K562 (cell line): ENCODE results near the gene NTN1. TPM values are rescaled to one million over a fixed set of nuclear protein-coding genes. Genes with fewer than 3 reads are reported as not detected.

Experiments
- CTCF ChIP-seq, 3 experiments: IDR thresholded peaks in 2 of 3; conservative IDR thresholded peaks in 1 of 3; 2 replicates each; pipeline ENCODE4 v1.5.1; 2011 to 2012; ENCODE audit warnings: low read length in 3 of 3, mild to moderate bottlenecking in 3 of 3, control low read depth in 2 of 3, improper control_type of control experiment in 1 of 3, inconsistent platforms in 1 of 3, low read depth in 1 of 3, mixed read lengths in 1 of 3, moderate library complexity in 1 of 3; ENCODE audit not compliant: insufficient read depth in 2 of 3
- MAZ ChIP-seq, 2 experiments: fragments of 450-650 bp in 1 of 2; sonication (generic) in 1 of 2; formaldehyde crosslinking; IDR thresholded peaks in 1 of 2; conservative IDR thresholded peaks in 1 of 2; 2 replicates each; pipeline versions ENCODE4 v1.4.0 to v1.5.0; 2020; ENCODE audit warnings: mild to moderate bottlenecking in 1 of 2, missing genetic modification reagents in 1 of 2
- MEF2D ChIP-seq: conservative IDR thresholded peaks from 2 replicates; pipeline ENCODE4 v1.6.1; 2016; ENCODE audit warnings: low read depth, missing genetic modification characterization, missing compliant biosample characterization
- REST ChIP-seq, 2 experiments: fragments of 450-650 bp; formaldehyde crosslinking in 1 of 2; IDR thresholded peaks; 2 replicates each; pipeline versions ENCODE4 v1.4.0 to v1.6.1; 2014 to 2020; ENCODE audit warnings: mild to moderate bottlenecking in 2 of 2, borderline replicate concordance in 1 of 2, low read depth in 1 of 2
- ZNF347 ChIP-seq: fragments of 450-650 bp; formaldehyde crosslinking; IDR thresholded peaks from 2 replicates; pipeline ENCODE4 v1.4.0; 2020; ENCODE audit warnings: low read depth, mild to moderate bottlenecking, moderate library complexity
- polyA plus RNA-seq, 8 experiments: library from polyadenylated mRNA; depleted of rRNA in 4 of 8; stranded (reverse) in 5 of 8; unstranded in 3 of 8; fragments of >200 nt; fragmentation: Nextera tagmentation in 2 of 8; fragmentation: Illumina TruSeq in 1 of 8; extraction: Ambion mirVana in 2 of 8; extraction: Trizol in 1 of 8; gene quantifications; 2 replicates each; pipeline versions ENCODE4 v1.2.1 to v1.2.3, GENCODE V29; 2011 to 2014; ENCODE audit warnings: inconsistent platforms in 1 of 8, missing spikeins in 1 of 8
- total RNA-seq, 7 experiments: library from RNA; depleted of rRNA in 6 of 7; stranded (reverse); fragments of >200 nt in 6 of 7; fragmentation: Illumina TruSeq in 2 of 7; extraction: Trizol in 2 of 7; gene quantifications; 2 replicates each; pipeline versions ENCODE4 v1.2.1 to v1.2.3, GENCODE V29; 2011 to 2021; ENCODE audit warnings: low replicate concordance in 1 of 7
- TF ChIP-seq, protein P1 (sequence below), 2 experiments: fragments of 450-650 bp in 1 of 2; IDR thresholded peaks; 2 replicates each; pipeline ENCODE4 v1.6.1; 2011 to 2017; ENCODE audit warnings: low read depth in 2 of 2, antibody characterized with exemption in 1 of 2, borderline replicate concordance in 1 of 2, low read length in 1 of 2, mild to moderate bottlenecking in 1 of 2, mixed read lengths in 1 of 2; ENCODE audit not compliant: control insufficient read depth in 1 of 2
- TF ChIP-seq, protein P2 (sequence below): fragments of 250-450 bp; sonication (Bioruptor Pico); IDR thresholded peaks from 2 replicates; pipeline ENCODE4 v1.5.1; 2021; ENCODE audit warnings: mild to moderate bottlenecking

The NTN1 gene
- total and polyA plus RNA-seq, 9 of the 15 experiments (the other 6 are each of a cell fraction or from before 2014, with no cell fraction given), result 0.02 TPM; not detected in 8

GRCh38 chr17:8997994-8998628, 23.2 kb upstream of the NTN1 start (continued):
- TF ChIP-seq REST (IDR thresholded peaks at IDR 0.05; ENCODE audit: borderline replicate concordance) (peak; percentile 49; the same call in 1 of the 2 replicates), REST (CRISPR knock-in tag; IDR thresholded peaks at IDR 0.05; ENCODE audit: low read depth) (no peak), ZNF347 (CRISPR knock-in tag) (no peak), MAZ (CRISPR knock-in tag; conservative IDR thresholded peaks at IDR 0.05 in 1 of 2, IDR thresholded peaks at IDR 0.05 in 1 of 2) (0 out of 4 replicates have a peak, but pooled peaks of 1 of the 2 experiments have one; percentile 24), MEF2D (tag) (no peak), CTCF (IDR thresholded peaks at IDR 0.05 in 2 of 3, conservative IDR thresholded peaks at IDR 0.05 in 1 of 3; ENCODE audit: insufficient read depth in 2 of 3, low read depth in 1 of 3, low read length in 3 of 3) (peak; percentile 87 to 98 (median 92))
- TF ChIP-seq, protein P1, sequence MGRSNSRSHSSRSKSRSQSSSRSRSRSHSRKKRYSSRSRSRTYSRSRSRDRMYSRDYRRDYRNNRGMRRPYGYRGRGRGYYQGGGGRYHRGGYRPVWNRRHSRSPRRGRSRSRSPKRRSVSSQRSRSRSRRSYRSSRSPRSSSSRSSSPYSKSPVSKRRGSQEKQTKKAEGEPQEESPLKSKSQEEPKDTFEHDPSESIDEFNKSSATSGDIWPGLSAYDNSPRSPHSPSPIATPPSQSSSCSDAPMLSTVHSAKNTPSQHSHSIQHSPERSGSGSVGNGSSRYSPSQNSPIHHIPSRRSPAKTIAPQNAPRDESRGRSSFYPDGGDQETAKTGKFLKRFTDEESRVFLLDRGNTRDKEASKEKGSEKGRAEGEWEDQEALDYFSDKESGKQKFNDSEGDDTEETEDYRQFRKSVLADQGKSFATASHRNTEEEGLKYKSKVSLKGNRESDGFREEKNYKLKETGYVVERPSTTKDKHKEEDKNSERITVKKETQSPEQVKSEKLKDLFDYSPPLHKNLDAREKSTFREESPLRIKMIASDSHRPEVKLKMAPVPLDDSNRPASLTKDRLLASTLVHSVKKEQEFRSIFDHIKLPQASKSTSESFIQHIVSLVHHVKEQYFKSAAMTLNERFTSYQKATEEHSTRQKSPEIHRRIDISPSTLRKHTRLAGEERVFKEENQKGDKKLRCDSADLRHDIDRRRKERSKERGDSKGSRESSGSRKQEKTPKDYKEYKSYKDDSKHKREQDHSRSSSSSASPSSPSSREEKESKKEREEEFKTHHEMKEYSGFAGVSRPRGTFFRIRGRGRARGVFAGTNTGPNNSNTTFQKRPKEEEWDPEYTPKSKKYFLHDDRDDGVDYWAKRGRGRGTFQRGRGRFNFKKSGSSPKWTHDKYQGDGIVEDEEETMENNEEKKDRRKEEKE (IDR thresholded peaks at IDR 0.05; ENCODE audit: borderline replicate concordance in 1 of 2, control insufficient read depth in 1 of 2, low read depth in 2 of 2, low read length in 1 of 2), result no peak
- TF ChIP-seq, protein P2, sequence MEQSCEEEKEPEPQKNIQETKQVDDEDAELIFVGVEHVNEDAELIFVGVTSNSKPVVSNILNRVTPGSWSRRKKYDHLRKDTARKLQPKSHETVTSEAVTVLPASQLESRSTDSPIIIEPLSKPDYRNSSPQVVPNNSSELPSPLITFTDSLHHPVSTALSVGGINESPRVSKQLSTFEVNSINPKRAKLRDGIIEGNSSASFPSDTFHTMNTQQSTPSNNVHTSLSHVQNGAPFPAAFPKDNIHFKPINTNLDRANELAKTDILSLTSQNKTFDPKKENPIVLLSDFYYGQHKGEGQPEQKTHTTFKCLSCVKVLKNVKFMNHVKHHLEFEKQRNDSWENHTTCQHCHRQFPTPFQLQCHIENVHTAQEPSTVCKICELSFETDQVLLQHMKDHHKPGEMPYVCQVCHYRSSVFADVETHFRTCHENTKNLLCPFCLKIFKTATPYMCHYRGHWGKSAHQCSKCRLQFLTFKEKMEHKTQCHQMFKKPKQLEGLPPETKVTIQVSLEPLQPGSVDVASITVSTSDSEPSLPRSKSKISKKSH, result no peak
